Nephron (organoid): ENCODE data around the gene KITLG.

Source experiments
- H3K27ac Mint-ChIP-seq, 3 experiments: 2 replicates each; pipeline ENCODE4 v1.8.0; 2020; ENCODE audit warnings: mixed read lengths in 3 of 3, mild to moderate bottlenecking in 2 of 3, moderate library complexity in 1 of 3
- H3K27me3 Mint-ChIP-seq: 2 replicates; pipeline ENCODE4 v1.8.0; 2021; ENCODE audit warnings: low read depth, mild to moderate bottlenecking, moderate library complexity, mixed read lengths
- H3K36me3 Mint-ChIP-seq: 2 replicates; pipeline ENCODE4 v1.8.0; 2020; ENCODE audit warnings: low read depth, mixed read lengths
- H3K4me1 Mint-ChIP-seq: 2 replicates; pipeline ENCODE4 v1.8.0; 2020; ENCODE audit warnings: mixed read lengths
- H3K4me3 Mint-ChIP-seq, 3 experiments: 2 replicates each; pipeline ENCODE4 v1.8.0; 2020; ENCODE audit warnings: mild to moderate bottlenecking in 3 of 3, mixed read lengths in 3 of 3, moderate library complexity in 2 of 3
- H3K9me3 Mint-ChIP-seq: 2 replicates; pipeline ENCODE4 v1.8.0; 2020; ENCODE audit warnings: mixed read lengths
- CTCF ChIP-seq, 3 experiments: fragments of 200-600 bp; sonication (generic); IDR thresholded peaks; one replicate each; pipeline ENCODE4 v1.5.0; 2021; ENCODE audit warnings: antibody characterized with exemption in 3 of 3; ENCODE audit not compliant: unreplicated experiment in 3 of 3

KITLG gene

GRCh38 chr12:88546226-88546625, 34.0 kb downstream of the KITLG start:
- no peak for TF ChIP-seq CTCF (IDR thresholded peaks at IDR 0.05; ENCODE audit: unreplicated experiment in 3 of 3)
- Mint-ChIP-seq H3K36me3 (peaks cover 7% of the 10 kb centered on the region), H3K27me3 (peaks cover 3% of the 10 kb centered on the region), H3K4me1 (peaks cover 7% of the 10 kb centered on the region), H3K27ac (no peak overlapping the region), H3K4me3 (no peak overlapping the region), H3K9me3 (no peaks in the 10 kb centered on the region)

GRCh38 chr12:88544991-88545980, 35.0 kb downstream of the KITLG start:
- Mint-ChIP-seq H3K4me3 (no peak overlapping the region), H3K27me3 (peaks cover 3% of the 10 kb centered on the region), H3K27ac (no peak overlapping the region), H3K4me1 (peaks cover 7% of the 10 kb centered on the region), H3K9me3 (no peaks in the 10 kb centered on the region), H3K36me3 (peaks cover 7% of the 10 kb centered on the region)
- TF ChIP-seq CTCF (IDR thresholded peaks at IDR 0.05; ENCODE audit: unreplicated experiment in 3 of 3) = no peak

- no peak overlapping the region for H3K27ac Mint-ChIP-seq
- H3K9me3 Mint-ChIP-seq = no peaks in the 10 kb centered on the region
- TF ChIP-seq CTCF (IDR thresholded peaks at IDR 0.05; ENCODE audit: unreplicated experiment in 3 of 3) = no peak
- no peak overlapping the region for H3K4me3 Mint-ChIP-seq
- peaks cover 7% of the 10 kb centered on the region for H3K36me3 Mint-ChIP-seq
- H3K4me1 Mint-ChIP-seq = no peaks in the 10 kb centered on the region
- H3K27me3 Mint-ChIP-seq = no peaks in the 10 kb centered on the region
Observed at GRCh38 chr12:88539893-88540292, 40.4 kb downstream of the KITLG start.

- H3K4me3 Mint-ChIP-seq = no peak overlapping the region
- H3K27ac Mint-ChIP-seq = no peak overlapping the region
- no peaks in the 10 kb centered on the region for H3K9me3 Mint-ChIP-seq
- no peaks in the 10 kb centered on the region for H3K4me1 Mint-ChIP-seq
- H3K36me3 Mint-ChIP-seq = peaks cover 7% of the 10 kb centered on the region
- H3K27me3 Mint-ChIP-seq = no peaks in the 10 kb centered on the region
- TF ChIP-seq CTCF (IDR thresholded peaks at IDR 0.05; ENCODE audit: unreplicated experiment in 3 of 3) = no peak
Observed at GRCh38 chr12:88538697-88539096, 41.6 kb downstream of the KITLG start.

GRCh38 chr12:88538250-88538649, 42.0 kb downstream of the KITLG start:
- Mint-ChIP-seq H3K27me3 (no peaks in the 10 kb centered on the region), H3K4me1 (no peaks in the 10 kb centered on the region), H3K4me3 (no peak overlapping the region), H3K36me3 (peaks cover 2% of the 10 kb centered on the region), H3K9me3 (no peaks in the 10 kb centered on the region), H3K27ac (no peak overlapping the region)
- no peak for TF ChIP-seq CTCF (IDR thresholded peaks at IDR 0.05; ENCODE audit: unreplicated experiment in 3 of 3)

GRCh38 chr12:88530868-88531267, 49.4 kb downstream of the KITLG start:
- H3K27me3 Mint-ChIP-seq = no peaks in the 10 kb centered on the region
- TF ChIP-seq CTCF (IDR thresholded peaks at IDR 0.05; ENCODE audit: unreplicated experiment in 3 of 3) = no peak
- H3K4me1 Mint-ChIP-seq = no peaks in the 10 kb centered on the region
- H3K36me3 Mint-ChIP-seq = peaks cover 15% of the 10 kb centered on the region
- H3K4me3 Mint-ChIP-seq = no peak overlapping the region
- peaks cover 2% of the 10 kb centered on the region for H3K9me3 Mint-ChIP-seq
- no peak overlapping the region for H3K27ac Mint-ChIP-seq
